ENCODE measurements around the gene GABARAPL1. TPM values are rescaled to one million over a fixed set of nuclear protein-coding genes. Genes with fewer than 3 reads are reported as not detected.
"Not testable (repeated sequence)": the region's sequence is repeated elsewhere in the genome, so short reads cannot be mapped to it uniquely, and the experiment has no call there.

Gene GABARAPL1
- total RNA-seq, 1 donor from 2014 or later, result 114 TPM

DNA sequence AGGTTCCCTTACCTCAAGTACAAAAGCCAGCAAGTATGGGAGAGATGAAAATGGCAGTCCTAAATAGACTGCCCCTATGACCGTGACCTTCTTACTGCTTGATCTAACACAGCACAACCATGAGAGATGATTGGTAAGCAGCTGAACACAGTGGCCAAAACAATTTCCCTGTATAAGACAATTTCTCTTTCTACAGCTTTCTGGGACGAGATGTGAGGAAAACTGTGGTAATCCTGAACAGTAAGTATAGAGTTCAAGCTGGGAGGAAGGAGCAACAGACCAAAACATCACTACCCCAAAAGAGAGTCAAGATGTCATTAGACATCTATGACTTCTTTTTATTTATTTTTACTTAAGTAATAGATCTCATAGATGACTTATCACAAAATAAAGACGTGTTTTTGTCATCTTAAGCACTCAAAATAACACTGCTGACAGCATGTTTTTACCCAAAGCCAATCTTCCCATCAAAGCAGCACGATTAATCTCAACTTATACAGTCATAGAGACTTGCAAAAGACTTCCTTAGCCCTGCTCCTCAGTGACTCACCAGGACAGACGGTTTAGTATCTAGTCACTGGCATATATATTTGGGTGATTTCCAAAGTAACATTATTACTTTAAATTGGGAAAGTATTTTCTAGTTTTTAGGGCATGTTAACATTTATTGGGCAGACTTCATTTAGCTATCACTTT lies 30.2 kb upstream of the GABARAPL1 start:
- Histone ChIP-seq H3K9me3 (no peaks in the 10 kb centered on the region), H3K36me3 (no peaks in the 10 kb centered on the region), H3K4me1 (peaks cover 5% of the 10 kb centered on the region), H3K27ac (no peak overlapping the region), H3K27me3 (no peaks in the 10 kb centered on the region), H3K4me3 (no peak overlapping the region)
- DNase-seq, result no peak
- peak; percentile 62 for ATAC-seq
- TF ChIP-seq, protein P1, sequence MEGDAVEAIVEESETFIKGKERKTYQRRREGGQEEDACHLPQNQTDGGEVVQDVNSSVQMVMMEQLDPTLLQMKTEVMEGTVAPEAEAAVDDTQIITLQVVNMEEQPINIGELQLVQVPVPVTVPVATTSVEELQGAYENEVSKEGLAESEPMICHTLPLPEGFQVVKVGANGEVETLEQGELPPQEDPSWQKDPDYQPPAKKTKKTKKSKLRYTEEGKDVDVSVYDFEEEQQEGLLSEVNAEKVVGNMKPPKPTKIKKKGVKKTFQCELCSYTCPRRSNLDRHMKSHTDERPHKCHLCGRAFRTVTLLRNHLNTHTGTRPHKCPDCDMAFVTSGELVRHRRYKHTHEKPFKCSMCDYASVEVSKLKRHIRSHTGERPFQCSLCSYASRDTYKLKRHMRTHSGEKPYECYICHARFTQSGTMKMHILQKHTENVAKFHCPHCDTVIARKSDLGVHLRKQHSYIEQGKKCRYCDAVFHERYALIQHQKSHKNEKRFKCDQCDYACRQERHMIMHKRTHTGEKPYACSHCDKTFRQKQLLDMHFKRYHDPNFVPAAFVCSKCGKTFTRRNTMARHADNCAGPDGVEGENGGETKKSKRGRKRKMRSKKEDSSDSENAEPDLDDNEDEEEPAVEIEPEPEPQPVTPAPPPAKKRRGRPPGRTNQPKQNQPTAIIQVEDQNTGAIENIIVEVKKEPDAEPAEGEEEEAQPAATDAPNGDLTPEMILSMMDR (IDR thresholded peaks at IDR 0.05), result no peak
- intact Hi-C loops (cut with DNase I), result no loop called here

DNA sequence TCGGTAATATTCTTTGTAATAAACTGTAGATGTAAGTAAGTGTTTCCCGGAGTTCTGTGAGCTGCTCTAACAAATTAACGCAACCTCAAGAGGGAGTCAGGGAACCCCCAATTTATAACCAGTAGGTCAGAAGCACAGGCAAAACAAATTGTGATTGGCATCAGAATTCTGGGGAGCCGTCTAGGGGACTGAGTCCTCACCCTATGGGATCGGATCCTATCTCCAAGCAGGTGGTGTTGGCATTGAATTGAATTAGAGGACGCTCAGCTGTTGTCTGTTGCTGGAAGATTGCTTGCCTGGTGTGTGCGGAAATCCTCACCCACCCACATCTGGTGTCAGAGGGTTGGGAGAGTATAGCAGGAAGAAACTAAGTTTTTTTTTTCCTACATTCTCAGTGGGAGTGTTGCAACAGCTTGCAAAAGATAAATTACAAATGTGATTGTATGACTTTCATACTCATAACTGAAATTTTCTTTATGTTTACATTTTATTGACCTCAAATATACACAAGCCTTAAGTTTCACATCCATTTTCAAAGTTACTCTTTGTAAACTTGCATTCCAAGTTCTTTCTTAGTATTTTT lies 28.3 kb upstream of the GABARAPL1 start:
- peak overlapping the region; percentile 49 for H3K27ac ChIP-seq
- no peaks in the 10 kb centered on the region for H3K27me3 ChIP-seq
- intact Hi-C loops (cut with DNase I), result no loop called here
- TF ChIP-seq, protein P1 (IDR thresholded peaks at IDR 0.05), result no peak
- no peaks in the 10 kb centered on the region for H3K36me3 ChIP-seq
- no peaks in the 10 kb centered on the region for H3K9me3 ChIP-seq
- H3K4me3 ChIP-seq, result no peak overlapping the region
- H3K4me1 ChIP-seq, result peaks cover 5% of the 10 kb centered on the region
- no peak for DNase-seq
- ATAC-seq, result peak; percentile 72

DNA sequence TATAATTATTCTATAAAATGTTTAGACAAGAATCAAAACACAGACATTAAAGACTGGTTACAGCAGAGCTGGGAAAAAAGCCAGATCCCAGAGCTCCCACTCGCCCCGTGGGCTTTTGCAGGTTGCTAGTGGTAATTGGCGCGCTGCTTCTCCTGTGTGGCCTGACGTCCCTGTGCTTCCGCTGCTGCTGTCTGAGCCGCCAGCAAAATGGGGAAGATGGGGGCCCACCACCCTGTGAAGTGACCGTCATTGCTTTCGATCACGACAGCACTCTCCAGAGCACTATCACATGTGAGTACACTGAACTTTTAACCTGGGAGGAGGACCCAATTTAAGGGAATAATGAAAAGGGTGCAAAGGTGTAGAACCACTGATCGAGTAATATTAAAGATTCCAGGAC lies 26.4 kb upstream of the GABARAPL1 start:
- TF ChIP-seq, protein P1 (IDR thresholded peaks at IDR 0.05), result no peak
- H3K27ac ChIP-seq, result peak overlapping the region; percentile 65
- peak; percentile 82 for ATAC-seq

DNA sequence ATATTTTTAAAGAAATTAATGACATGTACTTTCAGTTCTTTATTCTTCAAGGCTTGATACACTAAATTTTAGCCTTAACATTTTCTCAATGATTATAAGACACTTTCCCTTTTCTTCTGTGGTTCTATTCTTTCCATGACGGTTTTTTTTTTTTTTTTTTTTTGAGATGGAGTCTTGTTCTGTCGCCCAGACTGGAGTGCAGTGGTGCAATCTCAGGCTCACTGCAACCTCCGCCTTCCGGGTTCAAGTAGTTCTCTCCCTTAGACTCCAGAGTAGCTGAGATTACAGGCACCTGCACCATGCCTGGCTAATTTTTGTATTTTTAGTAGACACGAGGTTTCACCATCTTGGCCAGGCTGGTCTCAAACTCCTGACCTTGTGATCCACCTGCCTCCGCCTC lies 25.7 kb upstream of the GABARAPL1 start:
- ATAC-seq (peak; percentile 44), DNase-seq (peak; percentile 75)
- H3K9me3 ChIP-seq; H3K36me3 ChIP-seq; H3K27me3 ChIP-seq; intact Hi-C loops (cut with DNase I): not testable (repeated sequence)
- H3K4me1 ChIP-seq, result peaks cover 14% of the 10 kb centered on the region
- peak overlapping the region; percentile 16 for H3K4me3 ChIP-seq
- H3K27ac ChIP-seq, result peak overlapping the region; percentile 30

More for the DNA sequence above, 26.4 kb upstream of the GABARAPL1 start:
- Histone ChIP-seq H3K9me3 (no peaks in the 10 kb centered on the region), H3K36me3 (no peaks in the 10 kb centered on the region), H3K4me3 (peak overlapping the region; percentile 16), H3K4me1 (peaks cover 14% of the 10 kb centered on the region), H3K27me3 (no peaks in the 10 kb centered on the region)
- DNase-seq, result peak; percentile 83
- intact Hi-C loops (cut with DNase I), result no loop called here

DNA sequence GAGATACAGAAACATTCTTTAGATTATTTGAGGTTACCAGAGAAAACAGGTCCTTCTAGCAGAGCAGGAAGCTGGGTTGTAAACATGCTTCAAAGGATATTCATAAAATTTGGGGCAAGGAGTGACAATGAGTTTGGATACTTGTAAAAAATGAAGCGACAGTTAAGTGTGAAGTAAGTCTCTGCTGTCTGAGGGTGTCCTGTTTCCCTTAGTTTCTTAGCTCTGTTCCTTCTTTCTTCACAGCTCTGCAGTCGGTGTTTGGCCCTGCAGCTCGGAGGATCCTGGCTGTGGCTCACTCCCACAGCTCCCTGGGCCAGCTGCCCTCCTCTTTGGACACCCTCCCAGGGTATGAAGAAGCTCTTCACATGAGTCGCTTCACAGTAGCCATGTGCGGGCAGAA lies 23.0 kb upstream of the GABARAPL1 start:
- intact Hi-C loops (cut with DNase I), result loop anchor here (5.0 kb wide), 1 partner anchor 37 kb away; no protein-coding TSS in a partner anchor
- ATAC-seq (peak; percentile 37), DNase-seq (no peak)
- Histone ChIP-seq H3K4me1 (peaks cover 9% of the 10 kb centered on the region), H3K4me3 (no peak overlapping the region), H3K36me3 (no peaks in the 10 kb centered on the region), H3K27me3 (no peaks in the 10 kb centered on the region), H3K27ac (no peak overlapping the region), H3K9me3 (no peaks in the 10 kb centered on the region)
- TF ChIP-seq, protein P1 (IDR thresholded peaks at IDR 0.05), result no peak
